Kidney (tissue), 14 donors: ENCODE measurements around the gene MOGAT1. TPM values are rescaled to one million over a fixed set of nuclear protein-coding genes. Genes with fewer than 3 reads are reported as not detected.

Source experiments
- DNase-seq, 5 donors: peaks; one replicate each; pipeline ENCODE4 v3.0.0-alpha.2; 2013 to 2020
- FAIRE-seq: peaks from 2 replicates; lab custom pipeline; 2012; peaks lifted over from hg19 to GRCh38; lab: Jason Lieb, UNC
- H3K27ac ChIP-seq, 2 donors: one replicate each; pipeline ENCODE4 v1.7.0; 2013; ENCODE audit warnings: low read depth in 2 of 2, low read length in 2 of 2, inconsistent platforms in 1 of 2
- H3K27me3 ChIP-seq: one replicate; pipeline ENCODE4 v1.7.1; 2013; ENCODE audit warnings: low read length, inconsistent platforms; ENCODE audit not compliant: control insufficient read depth, insufficient read depth
- H3K36me3 ChIP-seq, 3 donors: one replicate each; pipeline versions ENCODE4 v1.7.0 to v1.7.1; 2013; ENCODE audit warnings: low read length in 3 of 3, control low read depth in 1 of 3, inconsistent platforms in 1 of 3; ENCODE audit not compliant: insufficient read depth in 3 of 3, control insufficient read depth in 2 of 3
- H3K4me1 ChIP-seq, 3 donors: one replicate each; pipeline versions ENCODE4 v1.7.0 to v1.7.1; 2013; ENCODE audit warnings: low read length in 3 of 3, inconsistent platforms in 1 of 3, low read depth in 1 of 3; ENCODE audit not compliant: control insufficient read depth in 2 of 3, insufficient read depth in 2 of 3
- H3K4me3 ChIP-seq, 3 donors: one replicate each; pipeline versions ENCODE4 v1.7.0 to v1.8.1; 2013; ENCODE audit warnings: low read length in 3 of 3, control low read depth in 1 of 3, inconsistent platforms in 1 of 3
- H3K9ac ChIP-seq, 3 donors: one replicate each; pipeline versions ENCODE4 v1.7.0 to v1.7.1; 2013; ENCODE audit warnings: low read length in 3 of 3, control low read depth in 1 of 3, inconsistent platforms in 1 of 3
- H3K9me3 ChIP-seq, 3 donors: one replicate each; pipeline versions ENCODE4 v1.7.0 to v1.7.1; 2013; ENCODE audit warnings: low read length in 3 of 3, control low read depth in 1 of 3, inconsistent platforms in 1 of 3; ENCODE audit not compliant: control insufficient read depth in 2 of 3, insufficient read depth in 1 of 3
- intact Hi-C: fragments of 100-400 bp; cut with DNase I; formaldehyde crosslinking; loops from one replicate; pipeline ENCODE4 v1.11.1; 2022
- polyA plus RNA-seq: library from polyadenylated mRNA; stranded (reverse); fragments of 350-450 nt; fragmentation: Illumina TruSeq; extraction: RNeasy Lipid Tissue Mini Kit (QIAGEN cat#74804); gene quantifications from one replicate; pipeline ENCODE4 v1.2.3, GENCODE V29; 2014; ENCODE audit warnings: low read depth, low replicate concordance; ENCODE audit not compliant: insufficient read depth
- total RNA-seq: library from RNA; stranded (reverse); fragmentation: NEBNext Ultra II Directional; extraction: Animal tissue kit (Norgen Biotek cat#: 25700); gene quantifications from one replicate; pipeline ENCODE4 v1.2.1, GENCODE V29; 2021
- TF ChIP-seq, protein P1 (sequence below): IDR thresholded peaks from 3 replicates; pipeline ENCODE4 v1.5.1; 2012; ENCODE audit warnings: mild to moderate bottlenecking, moderate library complexity, borderline replicate concordance; ENCODE audit not compliant: insufficient read depth; ENCODE audit errors: extremely low read depth
- donor health status: control.
- donor health status: control.
- donor health status: control.
- donor health status: control.
- donor health status: control.
- donor health status: DM: yes; HTN: yes; CAD: no.
- donor health status: Normal renal cell carcinoma (clear cell type).

MOGAT1 gene
- total and polyA plus RNA-seq, 2 donors from 2014 or later, result not detected

DNA sequence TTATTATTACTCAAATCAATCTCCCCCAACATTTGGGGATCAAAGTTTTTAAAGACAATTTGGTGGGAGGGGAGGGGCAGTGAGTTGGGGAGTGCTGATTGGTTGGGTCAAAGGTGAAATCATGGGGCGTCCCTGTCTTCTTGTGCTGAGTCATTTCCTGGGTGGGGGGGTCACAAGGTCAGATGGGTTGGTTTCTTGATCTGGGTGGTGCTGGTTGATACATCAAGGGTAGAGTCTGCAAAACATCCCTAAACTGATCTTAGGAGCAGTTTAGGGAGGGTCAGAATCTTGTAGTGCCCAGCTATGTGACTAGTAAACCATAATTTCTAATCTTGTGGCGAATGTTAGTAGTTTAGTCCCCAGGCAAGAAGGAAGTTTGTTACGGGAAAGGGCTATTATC, 67.4 kb downstream of the MOGAT1 start:
- peaks cover 0 to 1% (median 0%) of the 10 kb centered on the region in 3 donors for H3K4me1 ChIP-seq
- H3K27ac ChIP-seq, result no peak overlapping the region
- FAIRE-seq (no peak), DNase-seq (no peak)
- no peak overlapping the region for H3K9ac ChIP-seq
- H3K4me3 ChIP-seq, result no peak overlapping the region
- H3K36me3 ChIP-seq, result no peaks in the 10 kb centered on the region
- no peaks in the 10 kb centered on the region for H3K27me3 ChIP-seq
- TF ChIP-seq, protein P1, sequence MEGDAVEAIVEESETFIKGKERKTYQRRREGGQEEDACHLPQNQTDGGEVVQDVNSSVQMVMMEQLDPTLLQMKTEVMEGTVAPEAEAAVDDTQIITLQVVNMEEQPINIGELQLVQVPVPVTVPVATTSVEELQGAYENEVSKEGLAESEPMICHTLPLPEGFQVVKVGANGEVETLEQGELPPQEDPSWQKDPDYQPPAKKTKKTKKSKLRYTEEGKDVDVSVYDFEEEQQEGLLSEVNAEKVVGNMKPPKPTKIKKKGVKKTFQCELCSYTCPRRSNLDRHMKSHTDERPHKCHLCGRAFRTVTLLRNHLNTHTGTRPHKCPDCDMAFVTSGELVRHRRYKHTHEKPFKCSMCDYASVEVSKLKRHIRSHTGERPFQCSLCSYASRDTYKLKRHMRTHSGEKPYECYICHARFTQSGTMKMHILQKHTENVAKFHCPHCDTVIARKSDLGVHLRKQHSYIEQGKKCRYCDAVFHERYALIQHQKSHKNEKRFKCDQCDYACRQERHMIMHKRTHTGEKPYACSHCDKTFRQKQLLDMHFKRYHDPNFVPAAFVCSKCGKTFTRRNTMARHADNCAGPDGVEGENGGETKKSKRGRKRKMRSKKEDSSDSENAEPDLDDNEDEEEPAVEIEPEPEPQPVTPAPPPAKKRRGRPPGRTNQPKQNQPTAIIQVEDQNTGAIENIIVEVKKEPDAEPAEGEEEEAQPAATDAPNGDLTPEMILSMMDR, result no peak
- intact Hi-C loops, result no loop called here
- H3K9me3 ChIP-seq, result no peaks in the 10 kb centered on the region

DNA sequence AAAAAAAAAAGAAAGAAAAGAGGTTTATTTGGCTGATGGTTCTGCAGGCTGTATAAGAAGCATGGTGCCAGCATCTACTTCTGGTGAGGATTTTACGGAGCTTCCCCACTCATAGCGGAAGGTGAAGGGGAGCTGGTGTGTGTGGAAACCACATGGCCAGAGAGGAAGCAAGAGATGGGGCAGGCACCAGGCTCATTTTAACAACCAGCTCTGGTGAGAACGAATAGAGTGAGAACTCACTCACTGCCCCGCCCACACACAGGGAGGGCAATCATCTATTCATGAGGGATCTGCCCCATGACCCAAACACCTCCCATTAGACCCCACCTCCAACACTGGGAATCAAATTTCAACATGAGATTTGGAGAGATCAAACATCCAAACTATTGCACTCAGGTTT, 68.5 kb downstream of the MOGAT1 start:
- H3K4me3 ChIP-seq, result no peak overlapping the region
- H3K27ac ChIP-seq, result no peak overlapping the region
- no peaks in the 10 kb centered on the region for H3K36me3 ChIP-seq
- DNase-seq (no peak), FAIRE-seq (no peak)
- no peaks in the 10 kb centered on the region for H3K27me3 ChIP-seq
- intact Hi-C loops, result no loop called here
- H3K9me3 ChIP-seq, result no peaks in the 10 kb centered on the region
- no peak overlapping the region for H3K9ac ChIP-seq
- no peaks in the 10 kb centered on the region for H3K4me1 ChIP-seq
- TF ChIP-seq, protein P1, result no peak

DNA sequence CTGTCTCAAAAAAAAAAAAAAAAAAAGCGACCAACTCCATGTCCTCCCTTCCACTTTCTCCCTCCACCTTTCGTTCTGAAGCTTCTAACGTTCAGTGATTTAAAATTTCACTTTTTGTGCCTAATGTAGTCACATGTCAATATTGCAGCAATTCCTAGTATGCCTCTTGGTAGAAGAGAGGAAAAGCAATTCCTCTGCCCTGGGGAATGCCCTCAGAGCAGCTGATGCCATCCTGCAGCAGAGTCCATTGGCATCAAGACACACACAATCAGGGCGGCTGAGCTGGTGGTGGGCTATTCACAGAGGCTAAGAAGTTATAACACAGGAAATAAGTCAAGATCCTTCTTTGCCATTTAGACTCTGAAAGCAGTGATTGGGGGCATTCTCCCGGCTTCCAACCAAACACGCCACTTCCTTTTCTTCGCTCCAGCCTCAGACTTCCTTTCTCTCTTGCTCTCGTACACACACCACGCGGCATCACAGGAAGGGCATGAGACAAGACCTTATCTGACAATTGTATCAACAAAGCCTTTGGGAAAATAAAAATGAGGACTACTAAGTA, 71.9 kb downstream of the MOGAT1 start:
- no peak overlapping the region for H3K4me3 ChIP-seq
- TF ChIP-seq, protein P1, result no peak
- DNase-seq (peak in 2 of 5 donors; percentile 61 to 71), FAIRE-seq (no peak)
- no peaks in the 10 kb centered on the region for H3K36me3 ChIP-seq
- no peaks in the 10 kb centered on the region for H3K9me3 ChIP-seq
- intact Hi-C loops, result no loop called here
- H3K4me1 ChIP-seq, result no peaks in the 10 kb centered on the region
- H3K27me3 ChIP-seq, result no peaks in the 10 kb centered on the region
- H3K27ac ChIP-seq, result peak overlapping the region in 1 of 2 donors; percentile 59
- H3K9ac ChIP-seq, result no peak overlapping the region
